NCI-H69 (cell line): ENCODE measurements around the gene KLHL22.

ENCODE experiments used
- DNase-seq: peaks from one replicate; lab custom pipeline; 2025; lab: John Stamatoyannopoulos, UW

KLHL22 gene

DNA sequence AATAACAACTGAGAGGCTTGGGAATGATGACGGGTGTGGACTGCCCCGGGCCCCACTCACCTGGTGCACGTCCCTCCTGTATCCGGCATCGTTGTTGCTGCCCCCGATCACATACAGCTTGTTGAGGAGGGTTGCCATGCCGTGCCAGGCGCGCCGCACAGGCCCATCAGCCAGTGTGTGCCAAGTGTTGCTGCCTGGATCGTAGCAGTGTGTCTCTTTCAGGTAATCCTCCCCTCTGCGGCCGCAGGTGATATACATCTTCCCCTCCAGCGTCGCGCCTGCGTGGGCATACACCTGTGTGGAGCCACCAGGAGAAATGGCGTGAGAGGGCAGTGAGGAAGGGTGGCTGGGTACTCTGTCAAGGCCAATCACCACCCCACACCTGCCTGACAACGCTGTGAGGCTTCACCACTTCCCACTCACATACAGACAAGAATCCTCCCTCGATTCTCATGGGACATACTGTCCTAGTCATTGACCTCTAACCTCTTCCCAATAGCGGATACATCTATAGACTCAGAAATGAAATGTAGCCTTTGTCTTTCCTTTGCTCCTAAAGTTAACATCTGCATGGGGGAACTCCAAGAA, 49.1 kb downstream of the KLHL22 start:
- DNase-seq = no peak

DNA sequence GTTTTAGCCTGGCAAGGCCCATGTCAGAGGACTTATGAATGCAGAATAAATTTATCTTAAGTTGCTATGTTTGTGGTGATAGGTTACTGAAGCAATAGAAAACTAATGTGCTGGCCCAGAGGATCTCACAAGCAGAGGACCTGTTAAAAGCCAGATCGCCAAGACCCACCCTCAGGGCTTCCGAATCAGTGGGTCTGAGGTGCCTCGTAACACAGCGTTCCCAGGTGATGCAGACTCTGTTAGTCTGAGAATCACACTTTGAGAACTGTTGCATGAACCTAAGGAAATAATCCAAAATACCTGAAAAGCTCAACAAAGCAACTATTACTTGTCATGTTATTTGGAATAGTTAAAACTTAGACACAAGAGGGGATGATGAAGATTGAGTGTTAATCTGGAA, 51.3 kb downstream of the KLHL22 start:
- no peak for DNase-seq

DNA sequence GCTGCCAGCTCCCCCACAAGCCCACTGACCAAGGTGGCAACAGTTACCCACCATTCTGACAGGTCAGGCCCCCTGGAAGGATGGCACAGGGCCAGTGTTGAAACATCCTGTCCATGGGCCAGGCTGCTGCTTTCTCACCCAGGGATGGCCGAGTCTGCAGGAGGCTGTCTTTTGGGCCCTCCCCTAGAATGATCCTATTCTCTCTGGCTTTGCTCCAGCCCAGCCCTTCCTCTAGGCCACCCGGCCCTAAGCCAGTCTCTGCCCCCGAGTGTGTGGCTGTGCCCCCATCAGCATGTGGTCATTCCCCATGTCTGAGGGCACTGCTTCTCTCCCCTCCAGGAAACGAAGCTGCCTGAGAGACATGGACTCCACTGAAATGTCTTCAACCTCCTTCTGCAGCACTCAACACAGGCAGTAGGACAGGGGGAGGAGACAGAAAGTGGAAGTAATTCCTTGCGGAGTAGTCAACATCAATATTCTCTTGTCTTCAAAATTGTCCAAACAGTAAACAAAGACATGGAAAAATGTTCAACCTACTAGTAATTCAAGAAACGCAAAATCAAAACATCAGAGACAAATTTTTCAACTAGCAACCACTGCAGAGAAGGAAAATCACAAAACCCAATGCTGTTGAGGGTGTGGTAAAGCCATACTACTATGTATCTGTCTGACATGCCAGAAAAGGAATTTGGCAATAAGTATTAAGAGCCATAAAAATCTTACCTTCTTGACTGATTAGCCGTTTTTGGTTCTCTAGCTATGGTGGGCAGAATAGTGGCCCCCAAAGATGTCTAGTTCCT, 52.9 kb downstream of the KLHL22 start:
- no peak for DNase-seq

DNA sequence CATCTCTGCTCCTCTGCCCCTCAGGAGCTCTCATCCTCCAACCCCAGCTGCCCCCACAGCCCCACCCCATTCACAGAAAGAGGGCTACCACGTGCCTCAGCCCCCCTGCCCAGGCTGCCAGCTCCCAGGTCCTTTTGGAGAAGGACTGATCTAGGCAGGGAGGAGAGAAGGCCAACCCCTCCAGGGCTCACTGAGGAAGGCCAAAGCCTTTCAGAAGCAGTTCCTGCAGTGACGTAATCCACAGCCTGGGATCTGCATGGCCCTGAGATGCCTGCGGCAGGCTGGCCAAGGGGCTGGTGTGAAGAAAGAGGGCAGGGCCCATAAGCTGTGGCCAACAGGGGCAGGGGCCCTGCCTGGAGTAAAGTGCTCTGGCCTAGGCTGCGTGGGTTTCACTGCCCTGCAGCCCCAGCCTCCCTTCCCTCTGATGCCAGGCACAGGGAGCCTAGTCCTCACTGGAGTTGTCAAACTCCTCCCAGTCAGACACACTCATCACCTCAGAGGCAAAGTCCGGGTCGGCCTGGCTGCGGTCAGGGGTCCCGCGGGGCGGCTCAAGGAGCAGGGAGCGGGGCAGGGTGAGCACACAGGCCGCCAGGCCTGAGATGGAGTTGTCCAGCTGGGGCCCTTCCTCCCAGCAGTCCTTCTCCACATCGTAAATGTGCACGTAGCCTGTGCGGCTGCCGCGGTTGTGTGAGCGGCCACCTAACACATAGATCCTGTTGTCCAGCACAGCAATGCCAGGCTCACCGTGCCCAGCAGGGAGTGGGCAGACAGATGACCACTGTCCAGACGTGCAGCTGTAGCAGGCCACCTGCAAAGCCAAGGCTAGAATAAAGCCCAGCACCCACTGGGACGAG, 53.7 kb downstream of the KLHL22 start:
- no peak for DNase-seq

DNA sequence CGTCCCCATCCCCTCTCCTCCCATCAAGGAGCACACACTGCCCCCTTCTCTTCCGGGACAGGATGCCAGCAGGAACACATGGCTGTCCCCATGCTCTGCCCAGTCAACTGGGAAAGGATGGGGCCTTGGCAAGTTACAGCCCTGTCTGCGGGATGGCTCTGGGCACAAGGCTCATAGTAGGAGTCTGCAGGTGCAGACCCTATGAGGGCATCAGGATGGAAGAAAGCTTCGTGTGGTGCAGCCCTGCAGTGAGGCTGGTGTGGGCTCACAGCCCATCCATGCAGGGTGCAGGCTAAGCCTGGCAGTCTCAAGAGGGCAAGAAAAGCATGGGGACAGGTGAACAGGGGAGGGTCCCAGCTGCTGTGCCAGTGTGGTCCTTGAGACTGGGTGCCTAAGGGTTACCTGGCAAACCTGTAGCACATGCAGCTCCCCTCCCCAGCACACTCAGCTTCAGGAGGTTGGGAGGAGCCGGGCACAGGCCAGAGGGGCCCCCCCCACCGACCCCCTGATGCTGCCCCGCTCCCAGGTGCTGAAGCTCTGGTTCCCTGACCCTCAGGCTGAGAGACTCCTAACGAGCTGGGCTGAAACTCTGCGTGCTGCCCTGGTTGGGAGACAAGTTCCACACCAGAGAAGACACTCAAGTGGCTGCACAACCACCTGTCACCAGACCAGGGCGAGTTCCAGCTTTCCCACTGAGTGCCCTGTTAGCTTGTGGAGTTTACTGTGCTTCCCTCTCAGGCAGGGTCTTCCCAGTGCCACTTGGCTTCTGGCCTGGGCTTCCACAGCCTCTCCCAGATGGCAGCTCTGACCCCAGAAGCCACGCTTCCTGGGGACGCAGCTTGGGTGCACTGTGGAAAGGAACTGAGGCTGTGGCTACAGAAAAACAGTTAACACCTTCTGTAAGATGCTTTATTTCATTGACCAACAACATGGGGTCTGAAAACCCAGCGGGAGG, 54.7 kb downstream of the KLHL22 start:
- DNase-seq = no peak

DNA sequence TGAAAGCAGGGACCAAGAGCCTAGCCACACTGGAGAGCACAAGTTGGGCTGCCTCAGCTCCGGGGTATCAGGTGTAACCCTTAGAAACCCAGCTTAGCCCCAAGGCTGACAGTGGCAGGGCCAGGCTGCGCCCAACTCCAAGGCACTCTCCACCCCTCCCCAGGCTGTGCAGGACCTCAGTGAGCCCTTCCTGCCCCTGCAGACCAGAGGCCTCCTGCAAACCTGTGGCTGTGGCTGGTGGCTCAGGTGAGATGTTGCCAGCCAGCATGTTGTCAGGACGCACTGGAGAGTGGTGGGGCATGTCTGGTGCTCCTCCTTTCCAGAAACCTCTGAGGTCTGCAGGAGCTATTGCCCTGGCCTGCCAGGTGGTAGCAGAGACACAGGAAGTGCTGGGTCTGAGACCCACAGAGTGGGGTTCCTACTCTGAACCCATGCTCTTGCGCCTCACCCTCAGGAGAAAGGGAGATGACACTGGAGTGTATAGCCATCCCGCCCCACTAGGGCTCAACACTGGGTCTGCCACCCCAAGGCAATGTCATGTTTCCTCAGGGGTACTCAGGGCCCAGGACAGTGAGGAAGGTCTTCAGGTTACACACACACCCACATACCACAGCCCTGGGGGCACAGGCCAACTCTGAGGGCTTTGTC, 55.5 kb downstream of the KLHL22 start:
- DNase-seq = no peak

DNA sequence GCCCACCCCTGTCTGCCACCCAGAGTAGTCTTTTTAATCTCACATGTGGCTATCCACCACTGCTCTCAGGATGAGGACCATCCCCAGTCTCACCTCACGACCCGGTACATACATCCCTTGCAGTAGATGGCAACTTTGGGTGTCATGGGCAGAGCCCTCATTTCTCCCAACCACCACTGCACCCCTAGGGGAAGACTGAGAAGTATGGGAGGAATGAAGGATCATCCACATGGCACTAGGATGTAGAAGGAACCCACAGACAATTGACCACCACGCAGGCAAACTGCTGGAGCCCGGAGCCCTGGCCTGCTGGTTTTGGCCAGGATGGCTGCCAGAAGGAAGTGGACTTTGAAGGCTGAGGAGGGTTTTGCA, 56.1 kb downstream of the KLHL22 start:
- DNase-seq = no peak

DNA sequence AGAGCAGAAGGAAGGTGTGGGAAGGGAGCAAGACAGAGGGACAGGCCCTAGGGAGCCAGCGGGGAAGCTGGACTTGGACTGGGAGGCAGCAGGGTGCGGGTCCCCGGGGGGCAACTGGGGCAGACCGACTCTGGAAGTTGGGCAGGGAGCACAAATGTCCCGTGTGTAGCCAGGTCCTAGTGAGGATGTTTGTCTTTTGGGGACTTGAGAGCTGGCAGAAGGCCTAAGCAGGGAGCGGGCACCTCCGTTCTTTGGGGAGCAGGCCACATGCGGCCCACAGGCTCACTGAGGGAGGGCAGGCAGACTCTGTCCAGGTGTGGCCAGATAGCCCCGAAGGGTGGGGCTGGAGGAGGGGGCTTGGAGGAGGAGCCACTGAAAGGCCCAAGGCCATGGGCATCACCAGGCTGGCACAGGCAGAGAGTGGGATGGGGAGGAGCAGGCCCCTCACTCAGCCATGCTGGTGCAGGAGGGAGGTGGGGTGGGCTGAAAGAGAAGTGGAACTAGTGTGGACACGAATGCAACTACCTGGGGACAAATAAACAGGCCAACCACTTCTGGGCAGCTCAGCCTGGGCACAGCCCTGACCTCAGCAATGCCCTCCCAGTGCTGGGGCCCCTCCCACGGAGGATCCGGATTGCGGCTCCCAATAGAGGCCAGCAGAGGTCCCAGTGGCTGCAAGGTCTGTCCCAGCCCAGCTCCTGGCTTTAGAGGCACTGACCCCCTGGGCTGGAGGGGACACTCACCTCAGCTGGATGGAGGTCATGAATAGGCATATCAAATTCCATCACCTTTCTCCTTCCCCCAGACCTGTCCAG, 56.7 kb downstream of the KLHL22 start:
- DNase-seq = no peak

DNA sequence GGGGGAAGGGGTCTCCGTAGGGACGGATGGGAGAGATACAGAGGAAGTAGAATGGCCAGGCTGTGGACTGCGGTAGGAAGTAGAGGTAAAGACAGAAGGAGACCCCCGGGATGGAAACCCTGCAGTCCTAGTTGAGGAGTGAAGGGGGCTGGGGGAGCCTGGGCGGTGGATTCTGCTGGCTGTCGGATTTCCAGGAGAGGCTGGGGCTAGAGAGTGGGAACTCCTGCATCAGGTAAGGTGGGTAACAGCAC, 57.2 kb downstream of the KLHL22 start:
- DNase-seq = no peak

DNA sequence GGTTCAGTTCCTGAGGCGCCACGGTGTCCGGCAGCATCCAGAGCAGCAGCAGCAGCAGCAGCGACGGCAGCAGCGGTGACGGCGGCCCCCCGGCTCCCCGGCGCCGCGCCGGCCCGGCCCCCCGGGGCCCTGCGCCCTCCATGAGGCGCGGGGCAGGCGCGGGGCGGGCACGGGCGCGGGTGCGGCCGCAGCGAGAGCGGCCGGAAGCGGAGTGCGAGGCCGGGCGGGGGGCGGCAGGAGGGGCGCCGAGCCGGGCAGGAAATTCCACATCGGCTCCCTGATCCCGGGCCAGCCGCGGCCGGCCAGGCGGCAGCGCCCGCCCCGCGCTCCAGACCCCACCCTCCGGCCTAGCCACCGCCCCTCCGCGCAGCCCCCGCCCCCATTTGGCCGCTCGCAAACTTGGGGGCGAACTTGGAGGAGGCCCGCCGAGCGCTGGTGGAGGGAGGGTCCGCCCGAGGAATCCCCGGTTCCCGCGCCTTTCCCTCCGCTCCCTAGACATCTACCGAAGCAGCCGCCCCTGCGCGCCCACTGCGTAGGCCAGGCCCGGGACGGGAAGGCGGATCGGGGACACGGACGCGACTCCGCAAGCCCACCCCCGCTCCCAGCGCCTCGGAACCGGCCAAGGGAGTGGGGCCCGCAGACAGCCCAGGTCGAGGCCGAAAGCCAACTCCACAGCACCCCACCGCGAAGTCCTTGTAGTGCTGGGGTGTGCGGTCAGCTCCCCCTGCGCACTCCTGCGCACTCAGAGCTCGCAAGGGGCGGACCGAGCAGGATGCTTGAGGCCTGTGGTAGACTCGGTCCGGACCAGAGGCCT, 57.8 kb downstream of the KLHL22 start, which contains the start of gene SCARF2:
SCARF2 (minus strand) TSS at position 213 of the 814 bp plus-strand sequence; CDS start at position 142, 71 bp downstream.
- peak; percentile 51 for DNase-seq

DNA sequence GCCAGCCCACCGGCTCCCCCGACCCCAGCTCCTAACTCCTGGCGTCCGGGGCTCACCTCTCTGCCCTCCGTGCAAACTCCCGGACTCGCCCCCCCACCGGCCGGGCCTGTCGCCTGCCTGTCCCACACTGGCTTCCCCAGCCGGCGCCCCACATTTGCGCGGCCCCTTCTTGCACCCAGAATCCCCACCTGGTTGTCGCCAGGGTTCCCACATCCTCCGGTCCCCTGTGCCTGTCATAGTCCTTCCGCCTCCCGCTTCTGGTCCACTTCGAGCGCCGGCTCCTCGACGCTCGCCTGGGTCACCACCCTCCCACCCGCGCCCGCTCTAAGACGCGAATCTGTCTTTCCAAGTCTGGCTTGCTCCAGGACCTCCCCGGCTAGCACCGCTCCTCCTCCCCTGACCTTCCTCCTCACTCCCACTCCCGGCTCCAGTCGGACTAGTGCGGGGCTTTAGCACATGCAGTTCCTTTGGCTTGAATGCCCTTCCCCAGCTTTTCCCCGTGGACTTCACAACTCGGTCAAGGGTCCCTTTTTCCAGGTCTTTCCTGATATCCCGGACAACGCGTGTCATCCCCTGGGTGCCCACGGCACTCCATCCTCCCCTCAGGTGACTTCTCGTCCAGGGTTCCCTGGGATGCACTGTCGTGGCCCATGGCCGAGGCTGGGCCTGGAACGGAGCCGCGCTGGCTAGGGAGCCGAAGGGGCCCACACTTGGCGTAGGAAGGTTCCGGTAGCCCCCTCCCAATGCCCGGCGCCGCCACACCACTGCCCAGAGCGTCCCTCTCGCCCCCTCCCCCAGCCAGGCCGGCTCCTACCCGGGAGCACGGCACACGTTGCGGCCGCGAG, 58.6 kb downstream of the KLHL22 start:
- peak; percentile 25 for DNase-seq

DNA sequence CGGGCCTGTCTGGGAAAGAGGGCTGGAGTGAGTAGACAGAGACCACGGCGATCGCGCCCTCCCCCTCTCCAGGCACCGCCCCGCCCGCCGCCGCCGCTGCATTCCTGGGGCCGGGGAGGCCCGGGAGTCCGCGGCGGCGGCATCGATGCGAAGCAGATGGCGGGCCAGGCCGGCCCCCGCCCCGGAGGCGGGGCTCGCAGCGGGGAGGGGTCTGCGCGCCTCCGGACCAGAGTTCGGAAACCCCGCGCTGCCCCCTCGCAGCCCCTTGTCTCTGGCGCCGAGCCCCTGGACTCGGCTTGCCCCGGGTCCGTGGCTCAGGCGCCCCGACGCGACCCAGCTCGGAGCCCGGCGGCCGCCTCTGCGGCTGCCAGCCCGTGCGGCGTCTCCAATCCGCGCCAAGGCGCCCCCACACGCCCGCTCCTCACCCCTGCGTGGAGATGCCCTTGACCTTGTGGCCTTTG, 59.3 kb downstream of the KLHL22 start:
- peak; percentile 22 for DNase-seq

DNA sequence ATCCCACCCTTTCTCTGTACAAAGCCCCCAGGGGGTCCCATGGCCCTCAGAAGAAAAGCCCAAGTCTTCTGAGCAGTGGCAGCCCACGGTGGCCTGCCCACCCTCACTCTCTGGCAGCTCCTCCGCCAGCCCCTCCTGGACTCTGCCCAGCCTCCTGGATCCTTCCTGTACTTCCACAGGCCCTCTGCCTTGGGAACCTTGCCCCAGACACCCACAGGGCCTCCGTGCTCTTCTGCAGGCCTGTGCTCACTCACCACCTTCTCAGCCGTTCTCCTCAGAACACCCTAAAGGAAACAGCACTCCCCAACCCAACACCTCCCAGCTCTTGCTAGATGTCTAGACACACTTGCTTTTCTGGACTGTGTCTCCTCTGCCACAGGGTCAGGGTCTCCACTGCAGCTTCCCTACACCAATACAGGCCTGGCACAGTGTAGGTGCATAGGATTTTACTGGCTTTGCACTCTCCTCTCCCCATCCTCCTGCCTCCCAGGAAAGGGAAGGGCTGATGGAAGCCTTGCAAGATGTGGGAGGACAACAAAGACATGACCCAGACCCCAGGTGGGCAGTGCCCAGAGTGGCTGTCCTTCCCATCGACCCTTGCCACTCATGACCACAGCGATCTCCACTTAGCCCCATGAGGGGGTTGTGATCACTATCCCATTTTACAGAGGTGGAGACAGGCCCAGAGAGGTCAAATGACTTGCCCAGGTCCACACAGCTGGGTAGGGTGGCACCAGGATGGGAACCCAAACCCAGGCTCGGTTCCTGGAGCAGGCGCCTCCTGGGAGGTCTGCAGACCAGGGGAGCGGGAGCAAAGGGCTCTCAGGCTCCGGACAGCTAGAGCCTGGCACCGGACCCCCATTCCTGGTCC, 59.9 kb downstream of the KLHL22 start:
- DNase-seq = no peak

DNA sequence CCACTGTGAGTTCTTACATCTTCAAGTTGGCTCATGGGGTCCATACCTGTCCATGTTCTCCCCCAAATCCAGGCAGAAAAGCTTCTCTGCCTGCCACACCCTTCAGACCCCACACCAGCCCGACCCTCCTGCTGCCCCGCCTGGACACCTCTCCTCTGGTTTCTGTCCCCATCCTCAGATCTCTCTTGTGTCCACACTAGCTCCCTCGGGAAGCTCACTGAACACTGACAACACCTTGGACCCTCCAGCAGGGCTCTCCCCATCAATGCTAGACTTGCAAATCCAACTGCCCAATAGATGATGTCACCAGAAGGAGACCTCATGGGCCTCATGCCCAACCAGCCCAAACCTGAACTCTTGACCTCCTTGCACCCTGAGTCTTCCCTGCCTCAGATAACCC, 60.8 kb downstream of the KLHL22 start:
- DNase-seq = no peak

DNA sequence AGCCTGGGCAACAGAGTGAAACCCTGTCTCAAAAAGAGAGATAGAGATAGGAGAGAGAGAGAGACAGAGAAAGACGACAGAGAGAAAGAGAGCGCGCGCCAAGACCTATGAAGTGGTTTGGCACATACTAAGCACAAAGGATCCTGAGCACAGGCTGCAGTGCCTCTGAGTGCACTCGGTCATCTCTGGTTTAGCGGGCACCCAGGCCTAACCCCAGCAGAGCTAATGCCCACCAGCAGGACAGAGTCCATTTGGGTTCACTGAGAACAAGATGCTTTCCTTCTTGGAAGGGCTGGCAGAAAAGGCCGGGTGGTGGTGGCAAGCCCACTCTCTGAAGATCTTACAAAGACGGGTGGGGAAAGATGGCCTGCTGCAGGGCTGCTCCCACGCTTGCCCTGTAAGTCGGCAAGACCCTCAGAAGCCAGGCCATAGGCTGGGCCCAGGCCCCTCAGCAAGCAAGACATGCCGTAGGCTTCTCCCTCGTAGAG, 61.3 kb downstream of the KLHL22 start:
- DNase-seq = no peak

DNA sequence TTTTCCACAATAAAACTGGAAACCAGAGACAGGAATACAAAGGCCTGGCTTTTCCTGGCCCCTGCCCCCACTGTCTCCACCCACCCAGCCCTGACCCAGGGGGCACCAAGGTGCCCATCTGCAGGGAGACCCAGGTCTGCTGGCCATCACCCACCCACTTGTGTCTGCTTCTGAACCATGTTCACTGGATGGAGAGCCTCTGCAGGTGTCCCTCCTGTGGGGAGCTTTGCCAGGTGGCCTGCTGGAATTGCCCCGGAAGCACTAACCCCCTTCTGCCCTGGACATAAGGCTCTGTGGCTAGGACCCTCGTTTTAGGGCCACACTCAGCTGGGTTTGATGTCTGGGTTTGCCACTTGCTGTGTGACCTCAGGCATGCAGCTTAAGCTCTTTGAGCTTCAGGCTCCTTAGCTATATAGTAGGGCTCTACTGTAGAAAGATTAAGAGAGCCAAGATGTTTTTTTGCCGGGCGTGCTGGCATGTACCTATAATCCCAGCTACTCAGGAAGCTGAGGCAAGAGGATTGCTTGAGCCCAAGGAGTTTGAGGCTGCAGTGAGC, 61.8 kb downstream of the KLHL22 start:
- DNase-seq = no peak

DNA sequence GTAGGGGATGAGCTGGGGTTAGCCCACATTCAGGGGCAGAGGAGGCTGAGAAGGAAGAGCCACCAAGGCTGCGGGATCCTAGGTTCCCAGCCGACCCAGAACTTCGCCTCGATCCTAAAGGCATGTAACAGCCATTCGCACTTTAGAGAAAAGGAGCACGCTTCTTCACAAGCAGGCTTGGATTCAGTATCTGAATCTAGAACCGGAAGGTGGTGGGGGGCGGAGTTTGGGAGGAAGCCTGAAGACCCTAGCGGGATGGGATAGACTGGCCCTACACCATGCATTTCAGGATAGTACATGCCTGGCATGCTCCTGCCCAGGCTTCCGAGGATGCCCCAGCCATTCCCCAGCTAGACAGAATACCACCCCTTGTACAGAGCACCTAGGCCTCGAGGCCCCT, 62.4 kb downstream of the KLHL22 start:
- no peak for DNase-seq
